ENCODE data around the gene TNNI3. TPM values are rescaled to one million over a fixed set of nuclear protein-coding genes. Genes with fewer than 3 reads are reported as not detected.

TNNI3 gene
- total and polyA plus RNA-seq, 9 of the 15 experiments (the other 6 are each of a cell fraction or from before 2014, with no cell fraction given) = 4.7 to 158 (median 42.0) TPM

DNA sequence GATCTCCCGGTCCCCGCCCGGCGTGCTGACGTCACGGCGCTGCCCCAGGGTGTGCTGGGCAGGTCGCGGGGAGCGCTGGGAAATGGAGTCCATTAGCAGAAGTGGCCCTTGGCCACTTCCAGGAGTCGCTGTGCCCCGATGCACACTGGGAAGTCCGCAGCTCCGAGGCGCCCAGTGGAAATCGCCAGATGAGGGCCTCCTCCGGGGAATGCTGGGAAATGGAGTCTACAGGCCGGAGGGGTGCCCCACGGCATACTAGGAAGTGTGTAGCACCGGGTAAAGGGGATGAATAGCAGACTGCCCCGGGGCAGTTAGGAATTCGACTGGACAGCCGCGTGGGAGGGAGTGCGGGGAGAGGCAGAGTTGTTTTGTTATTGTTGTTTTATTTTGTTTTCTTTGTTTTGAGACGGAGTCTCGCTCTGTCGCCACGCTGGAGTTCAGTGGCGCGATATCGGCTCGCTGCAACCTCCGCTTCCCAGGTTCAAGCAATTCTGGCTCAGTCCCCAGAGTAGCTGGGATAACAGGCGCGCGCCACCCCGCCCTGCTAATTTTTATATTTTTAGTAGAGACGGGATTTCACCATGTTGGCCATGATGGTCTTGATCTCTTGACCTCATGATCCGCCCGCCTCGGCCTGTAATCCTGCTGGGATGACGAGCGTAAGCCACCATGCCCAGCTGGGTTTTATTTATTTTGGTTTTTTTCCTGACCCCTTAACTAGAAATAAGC is 39.7 kb downstream of the TNNI3 start (continued):
- TF ChIP-seq CBX8 (IDR thresholded peaks at IDR 0.05; ENCODE audit: borderline replicate concordance, extremely low read depth, low read depth, low read length, poor library complexity, severe bottlenecking) = no peak
- peak; percentile 97 for TF ChIP-seq HCFC1 (IDR thresholded peaks at IDR 0.05; ENCODE audit: low read depth, low read length)
- peak; percentile 37; the same call in 1 of the 2 replicates for TF ChIP-seq JUN (IDR thresholded peaks at IDR 0.05; ENCODE audit: borderline replicate concordance, low read depth, low read length)
- no peak; the same call in 1 of the 2 replicates for TF ChIP-seq JUN (CRISPR knock-in tag; IDR thresholded peaks at IDR 0.05; ENCODE audit: borderline replicate concordance)
- TF ChIP-seq, protein P1, sequence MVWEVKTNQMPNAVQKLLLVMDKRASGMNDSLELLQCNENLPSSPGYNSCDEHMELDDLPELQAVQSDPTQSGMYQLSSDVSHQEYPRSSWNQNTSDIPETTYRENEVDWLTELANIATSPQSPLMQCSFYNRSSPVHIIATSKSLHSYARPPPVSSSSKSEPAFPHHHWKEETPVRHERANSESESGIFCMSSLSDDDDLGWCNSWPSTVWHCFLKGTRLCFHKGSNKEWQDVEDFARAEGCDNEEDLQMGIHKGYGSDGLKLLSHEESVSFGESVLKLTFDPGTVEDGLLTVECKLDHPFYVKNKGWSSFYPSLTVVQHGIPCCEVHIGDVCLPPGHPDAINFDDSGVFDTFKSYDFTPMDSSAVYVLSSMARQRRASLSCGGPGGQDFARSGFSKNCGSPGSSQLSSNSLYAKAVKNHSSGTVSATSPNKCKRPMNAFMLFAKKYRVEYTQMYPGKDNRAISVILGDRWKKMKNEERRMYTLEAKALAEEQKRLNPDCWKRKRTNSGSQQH (CRISPR knock-in tag; IDR thresholded peaks at IDR 0.05) = peak; percentile 68
- TF ChIP-seq CHD4 (IDR thresholded peaks at IDR 0.05; ENCODE audit: insufficient read depth, insufficient replicate concordance, low read depth, low read length, poor library complexity, severe bottlenecking) = no peak
- TF ChIP-seq, protein P2, sequence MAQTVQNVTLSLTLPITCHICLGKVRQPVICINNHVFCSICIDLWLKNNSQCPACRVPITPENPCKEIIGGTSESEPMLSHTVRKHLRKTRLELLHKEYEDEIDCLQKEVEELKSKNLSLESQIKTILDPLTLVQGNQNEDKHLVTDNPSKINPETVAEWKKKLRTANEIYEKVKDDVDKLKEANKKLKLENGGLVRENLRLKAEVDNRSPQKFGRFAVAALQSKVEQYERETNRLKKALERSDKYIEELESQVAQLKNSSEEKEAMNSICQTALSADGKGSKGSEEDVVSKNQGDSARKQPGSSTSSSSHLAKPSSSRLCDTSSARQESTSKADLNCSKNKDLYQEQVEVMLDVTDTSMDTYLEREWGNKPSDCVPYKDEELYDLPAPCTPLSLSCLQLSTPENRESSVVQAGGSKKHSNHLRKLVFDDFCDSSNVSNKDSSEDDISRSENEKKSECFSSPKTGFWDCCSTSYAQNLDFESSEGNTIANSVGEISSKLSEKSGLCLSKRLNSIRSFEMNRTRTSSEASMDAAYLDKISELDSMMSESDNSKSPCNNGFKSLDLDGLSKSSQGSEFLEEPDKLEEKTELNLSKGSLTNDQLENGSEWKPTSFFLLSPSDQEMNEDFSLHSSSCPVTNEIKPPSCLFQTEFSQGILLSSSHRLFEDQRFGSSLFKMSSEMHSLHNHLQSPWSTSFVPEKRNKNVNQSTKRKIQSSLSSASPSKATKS (CRISPR knock-in tag; IDR thresholded peaks at IDR 0.05) = no peak
- TF ChIP-seq BRD4 (IDR thresholded peaks at IDR 0.05) = no peak
- TF ChIP-seq, protein P3, sequence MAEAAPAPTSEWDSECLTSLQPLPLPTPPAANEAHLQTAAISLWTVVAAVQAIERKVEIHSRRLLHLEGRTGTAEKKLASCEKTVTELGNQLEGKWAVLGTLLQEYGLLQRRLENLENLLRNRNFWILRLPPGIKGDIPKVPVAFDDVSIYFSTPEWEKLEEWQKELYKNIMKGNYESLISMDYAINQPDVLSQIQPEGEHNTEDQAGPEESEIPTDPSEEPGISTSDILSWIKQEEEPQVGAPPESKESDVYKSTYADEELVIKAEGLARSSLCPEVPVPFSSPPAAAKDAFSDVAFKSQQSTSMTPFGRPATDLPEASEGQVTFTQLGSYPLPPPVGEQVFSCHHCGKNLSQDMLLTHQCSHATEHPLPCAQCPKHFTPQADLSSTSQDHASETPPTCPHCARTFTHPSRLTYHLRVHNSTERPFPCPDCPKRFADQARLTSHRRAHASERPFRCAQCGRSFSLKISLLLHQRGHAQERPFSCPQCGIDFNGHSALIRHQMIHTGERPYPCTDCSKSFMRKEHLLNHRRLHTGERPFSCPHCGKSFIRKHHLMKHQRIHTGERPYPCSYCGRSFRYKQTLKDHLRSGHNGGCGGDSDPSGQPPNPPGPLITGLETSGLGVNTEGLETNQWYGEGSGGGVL (CRISPR knock-in tag; IDR thresholded peaks at IDR 0.05) = no peak
- no peak for TF ChIP-seq MEIS2 (IDR thresholded peaks at IDR 0.05; ENCODE audit: partially characterized antibody)
- peak; percentile 60; the same call in 1 of the 2 replicates for TF ChIP-seq GTF2F1 (IDR thresholded peaks at IDR 0.05; ENCODE audit: low read depth, low read length)
- TF ChIP-seq IFI16 (CRISPR knock-in tag; IDR thresholded peaks at IDR 0.05) = no peak
- TF ChIP-seq NFE2 (IDR thresholded peaks at IDR 0.05; ENCODE audit: low read depth) = peak; percentile 54
- no peak for TF ChIP-seq MEF2A (IDR thresholded peaks at IDR 0.05; ENCODE audit: control insufficient read depth, low read depth, low read length)
- TF ChIP-seq ZNF707 (CRISPR knock-in tag; conservative IDR thresholded peaks at IDR 0.05) = 0 out of 2 replicates have a peak, but pooled peaks have one; percentile 9
- no peak for TF ChIP-seq HNRNPUL1 (IDR thresholded peaks at IDR 0.05; ENCODE audit: low read length)
- TF ChIP-seq NR2C1 (IDR thresholded peaks at IDR 0.05) = peak; percentile 69
- TF ChIP-seq NR2C1 (tag; IDR thresholded peaks at IDR 0.05) = peak; percentile 83
- TF ChIP-seq, protein P4, sequence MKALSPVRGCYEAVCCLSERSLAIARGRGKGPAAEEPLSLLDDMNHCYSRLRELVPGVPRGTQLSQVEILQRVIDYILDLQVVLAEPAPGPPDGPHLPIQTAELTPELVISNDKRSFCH (CRISPR knock-in tag; IDR thresholded peaks at IDR 0.05) = no peak
- TF ChIP-seq, protein P4 (tag; IDR thresholded peaks at IDR 0.05) = no peak; the same call in 1 of the 2 replicates
